ENCODE data around the gene NR4A3.

NR4A3 gene

GRCh38 chr9:99870126-99870525 lies 48.4 kb downstream of the NR4A3 start:
- H3K27ac ChIP-seq (ENCODE audit: insufficient read depth, low read depth, low read length, poor library complexity, severe bottlenecking), result no peak overlapping the region
- H3K27me3 ChIP-seq (ENCODE audit: control insufficient read depth, insufficient read depth, low read length, poor library complexity, severe bottlenecking), result no peaks in the 10 kb centered on the region
- H3K9me3 ChIP-seq (ENCODE audit: control insufficient read depth, low read length), result no peaks in the 10 kb centered on the region
- H3K36me3 ChIP-seq (ENCODE audit: control insufficient read depth, insufficient read depth, low read length), result no peaks in the 10 kb centered on the region
- 92 to 93% methylated on average over 5 of the region's 5 CpGs for WGBS, 2 experiments
- no peak overlapping the region for H3K4me3 ChIP-seq (ENCODE audit: insufficient read depth, low read depth, low read length)
- no peaks in the 10 kb centered on the region for H3K4me1 ChIP-seq (ENCODE audit: control insufficient read depth, insufficient read depth, low read length)

- Histone ChIP-seq H3K9me3 (ENCODE audit: control insufficient read depth, low read length) (no peaks in the 10 kb centered on the region), H3K4me3 (ENCODE audit: insufficient read depth, low read depth, low read length) (no peak overlapping the region), H3K27ac (ENCODE audit: insufficient read depth, low read depth, low read length, poor library complexity, severe bottlenecking) (no peak overlapping the region), H3K27me3 (ENCODE audit: control insufficient read depth, insufficient read depth, low read length, poor library complexity, severe bottlenecking) (no peaks in the 10 kb centered on the region), H3K36me3 (ENCODE audit: control insufficient read depth, insufficient read depth, low read length) (no peaks in the 10 kb centered on the region), H3K4me1 (ENCODE audit: control insufficient read depth, insufficient read depth, low read length) (no peaks in the 10 kb centered on the region)
- WGBS, 2 experiments, result 92 to 96% methylated on average over 3 of the region's 3 CpGs
Observed at GRCh38 chr9:99873531-99873930, 51.8 kb downstream of the NR4A3 start.

GRCh38 chr9:99873943-99874584 lies 52.4 kb downstream of the NR4A3 start:
- WGBS, 2 experiments, result 78 to 91% methylated on average over 2 to 3 of the region's 4 CpGs
- H3K4me1 ChIP-seq (ENCODE audit: control insufficient read depth, insufficient read depth, low read length), result no peaks in the 10 kb centered on the region
- H3K36me3 ChIP-seq (ENCODE audit: control insufficient read depth, insufficient read depth, low read length), result no peaks in the 10 kb centered on the region
- no peaks in the 10 kb centered on the region for H3K9me3 ChIP-seq (ENCODE audit: control insufficient read depth, low read length)
- no peak overlapping the region for H3K4me3 ChIP-seq (ENCODE audit: insufficient read depth, low read depth, low read length)
- no peaks in the 10 kb centered on the region for H3K27me3 ChIP-seq (ENCODE audit: control insufficient read depth, insufficient read depth, low read length, poor library complexity, severe bottlenecking)
- no peak overlapping the region for H3K27ac ChIP-seq (ENCODE audit: insufficient read depth, low read depth, low read length, poor library complexity, severe bottlenecking)

- no peaks in the 10 kb centered on the region for H3K36me3 ChIP-seq (ENCODE audit: control insufficient read depth, insufficient read depth, low read length)
- H3K27me3 ChIP-seq (ENCODE audit: control insufficient read depth, insufficient read depth, low read length, poor library complexity, severe bottlenecking), result no peaks in the 10 kb centered on the region
- H3K4me3 ChIP-seq (ENCODE audit: insufficient read depth, low read depth, low read length), result no peak overlapping the region
- WGBS, 2 experiments, result 90 to 92% methylated on average over 2 of the region's 2 CpGs
- no peaks in the 10 kb centered on the region for H3K4me1 ChIP-seq (ENCODE audit: control insufficient read depth, insufficient read depth, low read length)
- H3K9me3 ChIP-seq (ENCODE audit: control insufficient read depth, low read length), result no peaks in the 10 kb centered on the region
- H3K27ac ChIP-seq (ENCODE audit: insufficient read depth, low read depth, low read length, poor library complexity, severe bottlenecking), result no peak overlapping the region
Observed at GRCh38 chr9:99876190-99876589, 54.5 kb downstream of the NR4A3 start.

- WGBS, 2 experiments, result 81 to 88% methylated on average over 2 of the region's 2 CpGs
- H3K4me3 ChIP-seq (ENCODE audit: insufficient read depth, low read depth, low read length), result no peak overlapping the region
- no peaks in the 10 kb centered on the region for H3K36me3 ChIP-seq (ENCODE audit: control insufficient read depth, insufficient read depth, low read length)
- no peak overlapping the region for H3K27ac ChIP-seq (ENCODE audit: insufficient read depth, low read depth, low read length, poor library complexity, severe bottlenecking)
- H3K27me3 ChIP-seq (ENCODE audit: control insufficient read depth, insufficient read depth, low read length, poor library complexity, severe bottlenecking), result no peaks in the 10 kb centered on the region
- H3K4me1 ChIP-seq (ENCODE audit: control insufficient read depth, insufficient read depth, low read length), result no peaks in the 10 kb centered on the region
- H3K9me3 ChIP-seq (ENCODE audit: control insufficient read depth, low read length), result no peaks in the 10 kb centered on the region
Observed at GRCh38 chr9:99878651-99879050, 57.0 kb downstream of the NR4A3 start.

GRCh38 chr9:99881769-99882168 lies 60.1 kb downstream of the NR4A3 start:
- H3K27me3 ChIP-seq (ENCODE audit: control insufficient read depth, insufficient read depth, low read length, poor library complexity, severe bottlenecking), result no peaks in the 10 kb centered on the region

GRCh38 chr9:99885747-99886146 lies 64.1 kb downstream of the NR4A3 start:
- H3K36me3 ChIP-seq (ENCODE audit: control insufficient read depth, insufficient read depth, low read length), result no peaks in the 10 kb centered on the region
- WGBS, 2 experiments, result 94 to 100% methylated on average over 1 of the region's 1 CpG
- H3K4me1 ChIP-seq (ENCODE audit: control insufficient read depth, insufficient read depth, low read length), result no peaks in the 10 kb centered on the region
- no peaks in the 10 kb centered on the region for H3K9me3 ChIP-seq (ENCODE audit: control insufficient read depth, low read length)
- H3K27me3 ChIP-seq (ENCODE audit: control insufficient read depth, insufficient read depth, low read length, poor library complexity, severe bottlenecking), result no peaks in the 10 kb centered on the region
- no peak overlapping the region for H3K4me3 ChIP-seq (ENCODE audit: insufficient read depth, low read depth, low read length)
- H3K27ac ChIP-seq (ENCODE audit: insufficient read depth, low read depth, low read length, poor library complexity, severe bottlenecking), result no peak overlapping the region

More at GRCh38 chr9:99881769-99882168, 60.1 kb downstream of the NR4A3 start:
- Histone ChIP-seq H3K9me3 (ENCODE audit: control insufficient read depth, low read length) (no peaks in the 10 kb centered on the region), H3K4me3 (ENCODE audit: insufficient read depth, low read depth, low read length) (no peak overlapping the region), H3K27ac (ENCODE audit: insufficient read depth, low read depth, low read length, poor library complexity, severe bottlenecking) (no peak overlapping the region), H3K4me1 (ENCODE audit: control insufficient read depth, insufficient read depth, low read length) (no peaks in the 10 kb centered on the region), H3K36me3 (ENCODE audit: control insufficient read depth, insufficient read depth, low read length) (no peaks in the 10 kb centered on the region)

- Histone ChIP-seq H3K4me1 (ENCODE audit: control insufficient read depth, insufficient read depth, low read length) (no peaks in the 10 kb centered on the region), H3K36me3 (ENCODE audit: control insufficient read depth, insufficient read depth, low read length) (no peaks in the 10 kb centered on the region), H3K27ac (ENCODE audit: insufficient read depth, low read depth, low read length, poor library complexity, severe bottlenecking) (no peak overlapping the region), H3K27me3 (ENCODE audit: control insufficient read depth, insufficient read depth, low read length, poor library complexity, severe bottlenecking) (no peaks in the 10 kb centered on the region), H3K4me3 (ENCODE audit: insufficient read depth, low read depth, low read length) (no peak overlapping the region), H3K9me3 (ENCODE audit: control insufficient read depth, low read length) (no peaks in the 10 kb centered on the region)
- WGBS, 2 experiments, result 86 to 94% methylated on average over 1 of the region's 1 CpG
Observed at GRCh38 chr9:99889120-99889519, 67.4 kb downstream of the NR4A3 start.

- Histone ChIP-seq H3K27ac (ENCODE audit: insufficient read depth, low read depth, low read length, poor library complexity, severe bottlenecking) (no peak overlapping the region), H3K4me3 (ENCODE audit: insufficient read depth, low read depth, low read length) (no peak overlapping the region), H3K27me3 (ENCODE audit: control insufficient read depth, insufficient read depth, low read length, poor library complexity, severe bottlenecking) (no peaks in the 10 kb centered on the region), H3K36me3 (ENCODE audit: control insufficient read depth, insufficient read depth, low read length) (no peaks in the 10 kb centered on the region), H3K9me3 (ENCODE audit: control insufficient read depth, low read length) (no peaks in the 10 kb centered on the region), H3K4me1 (ENCODE audit: control insufficient read depth, insufficient read depth, low read length) (no peaks in the 10 kb centered on the region)
- 55 to 58% methylated on average over 2 of the region's 2 CpGs for WGBS, 2 experiments
Observed at GRCh38 chr9:99894826-99895225, 73.1 kb downstream of the NR4A3 start.

GRCh38 chr9:99895510-99895909 lies 73.8 kb downstream of the NR4A3 start:
- no peaks in the 10 kb centered on the region for H3K9me3 ChIP-seq (ENCODE audit: control insufficient read depth, low read length)
- no peaks in the 10 kb centered on the region for H3K4me1 ChIP-seq (ENCODE audit: control insufficient read depth, insufficient read depth, low read length)
- no peak overlapping the region for H3K4me3 ChIP-seq (ENCODE audit: insufficient read depth, low read depth, low read length)
- 95 to 97% methylated on average over 6 of the region's 6 CpGs for WGBS, 2 experiments
- no peaks in the 10 kb centered on the region for H3K36me3 ChIP-seq (ENCODE audit: control insufficient read depth, insufficient read depth, low read length)
- no peaks in the 10 kb centered on the region for H3K27me3 ChIP-seq (ENCODE audit: control insufficient read depth, insufficient read depth, low read length, poor library complexity, severe bottlenecking)
- no peak overlapping the region for H3K27ac ChIP-seq (ENCODE audit: insufficient read depth, low read depth, low read length, poor library complexity, severe bottlenecking)

GRCh38 chr9:99896119-99896518 lies 74.4 kb downstream of the NR4A3 start:
- no peaks in the 10 kb centered on the region for H3K9me3 ChIP-seq (ENCODE audit: control insufficient read depth, low read length)
- H3K27ac ChIP-seq (ENCODE audit: insufficient read depth, low read depth, low read length, poor library complexity, severe bottlenecking), result no peak overlapping the region
- H3K36me3 ChIP-seq (ENCODE audit: control insufficient read depth, insufficient read depth, low read length), result no peaks in the 10 kb centered on the region
- H3K27me3 ChIP-seq (ENCODE audit: control insufficient read depth, insufficient read depth, low read length, poor library complexity, severe bottlenecking), result no peaks in the 10 kb centered on the region
- no peaks in the 10 kb centered on the region for H3K4me1 ChIP-seq (ENCODE audit: control insufficient read depth, insufficient read depth, low read length)
- WGBS, 2 experiments, result 91 to 100% methylated on average over 2 of the region's 2 CpGs
- no peak overlapping the region for H3K4me3 ChIP-seq (ENCODE audit: insufficient read depth, low read depth, low read length)
